NCI-H1417 treated with DMSO at 0.1 percent for 48 hours (cell line): ENCODE results near the gene CHL1.

ENCODE experiments used
- DNase-seq: peaks from one replicate; lab custom pipeline; 2025; lab: John Stamatoyannopoulos, UW

The CHL1 gene

GRCh38 chr3:217099-217813 is 20.7 kb downstream of the CHL1 start:
- DNase-seq = no peak

DNA sequence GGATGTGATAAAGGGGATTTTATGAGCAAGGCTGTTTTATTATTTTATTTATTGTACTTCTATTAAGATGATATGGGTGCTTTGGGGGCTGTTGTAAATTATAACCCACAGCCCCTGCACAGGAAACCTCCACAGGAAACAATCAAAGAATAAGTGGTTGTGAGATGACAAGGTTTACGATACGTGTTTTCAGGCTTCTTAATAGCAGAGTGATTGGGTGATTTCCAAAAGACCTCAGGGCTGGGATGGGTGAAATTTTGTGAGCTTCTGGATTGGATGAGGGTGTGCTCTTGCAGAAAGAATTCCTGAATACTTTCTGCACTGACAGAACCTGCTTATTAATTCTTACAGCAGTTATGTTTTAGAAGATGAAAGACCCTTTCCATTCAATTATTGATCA is 21.4 kb downstream of the CHL1 start:
- DNase-seq = no peak

DNA sequence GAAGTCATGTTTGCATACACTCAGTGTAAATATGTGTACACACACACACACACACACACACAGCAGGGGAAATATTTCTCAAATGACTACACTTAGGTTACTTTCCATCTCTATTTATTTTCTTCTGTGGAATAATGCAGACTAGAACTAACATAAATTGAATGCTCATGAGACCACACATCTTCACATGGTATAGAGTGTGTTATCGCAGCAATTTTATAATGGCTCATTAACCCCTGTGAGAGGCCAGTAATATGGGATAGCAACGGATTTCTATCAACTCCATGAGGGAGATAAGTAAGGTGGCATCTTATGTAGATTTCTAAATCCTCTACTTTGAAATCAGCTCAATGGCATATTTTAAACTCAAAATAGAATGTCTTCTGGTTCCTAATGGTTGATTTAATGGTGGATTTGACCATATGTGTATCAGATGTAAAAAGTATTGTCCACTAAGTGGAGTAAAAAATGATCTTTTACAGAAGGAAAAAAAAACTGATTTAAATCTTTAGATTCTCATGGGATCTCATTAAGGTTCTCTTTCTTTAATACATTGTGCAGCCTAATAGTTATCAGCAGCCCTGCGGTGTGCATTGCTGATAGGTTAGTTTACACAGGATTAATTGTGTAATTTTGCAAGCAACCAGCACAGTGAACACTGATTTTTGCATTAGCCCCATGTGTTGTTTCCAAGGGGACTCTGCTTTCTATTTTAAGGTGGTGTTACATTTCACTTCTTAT is 32.0 kb downstream of the CHL1 start:
- no peak for DNase-seq

DNA sequence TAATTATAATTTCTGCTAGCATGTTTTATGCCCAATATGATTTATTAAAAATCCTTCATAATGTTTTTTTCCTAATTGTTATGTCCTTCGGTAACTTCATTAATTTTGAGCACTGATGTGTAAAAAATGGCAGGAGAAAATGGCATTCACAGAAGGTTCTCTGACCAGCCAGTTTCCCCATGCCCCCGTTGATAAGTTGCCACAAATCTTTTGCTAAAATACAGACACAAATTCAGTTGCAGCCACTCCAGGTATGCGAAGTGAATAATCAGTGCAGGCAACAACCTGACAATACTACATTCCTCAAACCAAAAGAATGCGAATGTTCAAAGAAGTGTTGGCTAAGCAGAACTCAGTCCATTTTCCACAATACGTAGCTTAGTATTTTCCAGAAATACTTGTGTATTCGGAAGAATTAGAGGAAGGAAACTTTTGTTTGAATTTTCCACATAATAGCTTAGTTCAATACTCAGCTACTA is 32.7 kb downstream of the CHL1 start:
- DNase-seq = no peak

DNA sequence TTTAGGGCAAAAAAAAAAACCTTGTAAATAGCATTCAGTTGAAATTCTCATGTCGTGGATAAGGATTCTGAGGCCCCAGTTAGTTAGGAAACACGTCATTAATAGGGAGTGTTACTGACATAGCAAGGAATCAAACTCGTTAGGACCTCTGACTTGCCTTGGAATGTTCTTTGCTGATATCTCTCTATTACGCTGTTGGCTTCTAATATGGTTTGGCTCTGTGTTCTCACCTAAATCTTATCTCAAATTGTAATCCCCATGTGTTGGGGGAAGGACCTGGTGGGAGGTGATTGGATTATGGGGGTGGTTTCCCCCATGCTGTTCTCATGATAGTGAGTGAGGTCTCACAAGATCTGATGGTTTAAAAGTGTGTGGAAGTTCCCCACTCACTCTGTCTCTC is 40.3 kb downstream of the CHL1 start:
- DNase-seq = no peak

DNA sequence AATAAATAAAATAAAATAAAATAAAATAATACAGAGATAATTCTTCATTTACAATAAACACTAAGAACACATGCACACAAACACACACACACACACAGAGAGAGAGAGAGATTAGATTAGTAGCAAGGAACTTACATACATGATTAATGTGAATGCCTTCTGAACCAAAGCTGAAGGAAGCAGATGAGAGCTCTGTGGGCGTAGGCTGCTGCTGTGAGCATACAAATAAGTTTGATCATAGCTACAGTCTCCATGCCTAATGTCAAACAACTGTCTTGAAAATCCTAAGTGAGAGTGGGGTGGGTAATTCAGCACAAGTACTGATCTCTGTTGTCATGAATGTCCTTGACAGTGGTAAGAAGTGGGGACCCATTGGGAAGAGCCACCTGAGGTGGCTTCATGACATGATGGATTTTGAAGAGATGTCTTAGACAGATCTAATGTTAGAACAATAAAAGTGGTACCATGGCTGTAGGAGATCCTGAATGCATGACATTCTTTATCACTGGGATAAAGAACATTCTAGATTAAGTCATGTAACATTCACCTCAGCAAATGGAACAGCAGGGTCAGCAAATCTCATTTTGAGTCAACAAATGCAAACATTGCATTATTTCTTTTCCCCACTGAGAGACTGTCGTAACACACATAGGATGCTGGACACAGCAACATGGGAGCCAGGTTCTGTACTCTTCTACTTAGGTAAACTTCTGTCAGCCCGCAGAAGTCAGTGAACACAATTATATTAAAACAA is 46.2 kb downstream of the CHL1 start:
- no peak for DNase-seq

DNA sequence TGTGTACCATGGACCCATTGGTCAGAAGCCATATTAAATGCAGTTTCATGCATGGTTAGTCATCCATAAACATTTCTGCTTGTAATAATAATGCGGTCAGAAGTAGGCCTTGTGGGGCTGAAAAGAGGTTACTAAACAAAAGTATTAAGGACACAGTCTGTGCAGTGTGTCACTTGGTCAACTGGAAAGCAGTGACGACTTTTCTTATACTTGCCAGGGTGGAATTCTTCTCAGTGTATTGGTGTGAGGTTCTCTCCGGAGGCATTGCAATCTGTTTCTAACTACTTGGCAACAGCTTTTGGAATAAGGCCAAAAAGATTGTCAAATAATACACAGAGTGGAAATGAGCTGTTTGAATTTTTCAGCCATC is 46.8 kb downstream of the CHL1 start:
- DNase-seq = no peak

DNA sequence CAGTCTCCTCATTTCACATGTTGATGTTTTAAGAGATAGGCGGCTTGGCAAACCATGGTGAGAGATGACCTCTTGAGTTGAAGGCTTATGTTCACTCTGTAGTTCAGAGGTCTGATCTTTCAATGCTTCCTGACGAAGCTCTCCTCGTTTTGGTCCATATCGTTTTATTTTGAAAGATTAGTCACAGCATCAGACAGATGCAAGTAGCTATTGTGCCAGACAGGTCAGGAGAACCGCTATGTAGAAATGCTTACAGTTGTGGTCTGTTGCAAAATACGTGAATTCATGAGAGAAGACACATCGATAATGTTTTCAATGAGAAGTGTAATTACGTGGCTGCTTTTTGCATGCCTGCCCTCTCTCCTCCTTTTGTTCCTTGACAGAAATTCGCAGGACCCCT is 47.5 kb downstream of the CHL1 start:
- DNase-seq = no peak

GRCh38 chr3:247916-248315 is 51.4 kb downstream of the CHL1 start:
- no peak for DNase-seq

- DNase-seq = no peak
Measured at GRCh38 chr3:248864-249520, 52.4 kb downstream of the CHL1 start.

- no peak for DNase-seq
Measured at GRCh38 chr3:249587-250262, 53.2 kb downstream of the CHL1 start.

DNA sequence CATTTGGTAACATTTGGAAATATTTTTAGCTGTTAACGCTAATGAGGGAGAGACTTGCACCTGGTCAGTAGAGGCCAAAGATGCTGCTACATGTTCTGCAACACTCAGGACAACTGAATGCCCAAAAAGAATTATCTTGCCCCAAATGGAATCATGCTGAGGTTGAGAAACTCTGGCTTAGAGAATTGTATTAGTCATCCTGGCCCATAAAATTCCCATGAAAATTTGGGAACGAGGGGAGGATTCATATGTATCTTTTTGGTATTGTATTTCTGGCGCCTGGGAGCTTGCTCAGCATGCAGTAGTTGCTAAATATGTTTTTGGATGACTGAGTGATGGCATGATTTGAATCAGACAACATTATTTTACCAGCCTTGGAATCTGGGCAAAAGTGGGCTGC is 59.9 kb downstream of the CHL1 start:
- no peak for DNase-seq

DNA sequence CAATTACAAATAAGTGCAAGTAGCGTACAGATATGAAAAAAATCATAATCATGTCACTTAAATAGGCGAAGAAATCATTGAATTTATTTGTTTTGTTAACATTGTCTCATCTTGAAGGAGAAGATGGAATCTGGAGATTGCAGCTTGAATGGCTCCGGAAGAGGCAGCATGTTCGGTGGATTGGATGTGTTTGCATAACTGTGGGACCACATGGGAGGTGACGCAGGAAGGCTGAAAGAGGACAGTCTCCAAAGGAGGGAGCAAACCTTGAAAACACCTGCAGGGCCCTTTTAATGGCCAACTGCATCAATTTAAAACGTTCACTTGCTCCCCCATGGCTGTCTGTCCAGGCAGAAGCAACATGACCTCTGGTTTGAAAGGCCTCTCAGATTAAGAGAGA is 61.3 kb downstream of the CHL1 start:
- DNase-seq = no peak

- DNase-seq = no peak
Measured at GRCh38 chr3:260898-261297, 64.3 kb downstream of the CHL1 start.

GRCh38 chr3:263393-263792 is 66.8 kb downstream of the CHL1 start:
- no peak for DNase-seq

- DNase-seq = no peak
Measured at GRCh38 chr3:264394-265156, 68.0 kb downstream of the CHL1 start.

DNA sequence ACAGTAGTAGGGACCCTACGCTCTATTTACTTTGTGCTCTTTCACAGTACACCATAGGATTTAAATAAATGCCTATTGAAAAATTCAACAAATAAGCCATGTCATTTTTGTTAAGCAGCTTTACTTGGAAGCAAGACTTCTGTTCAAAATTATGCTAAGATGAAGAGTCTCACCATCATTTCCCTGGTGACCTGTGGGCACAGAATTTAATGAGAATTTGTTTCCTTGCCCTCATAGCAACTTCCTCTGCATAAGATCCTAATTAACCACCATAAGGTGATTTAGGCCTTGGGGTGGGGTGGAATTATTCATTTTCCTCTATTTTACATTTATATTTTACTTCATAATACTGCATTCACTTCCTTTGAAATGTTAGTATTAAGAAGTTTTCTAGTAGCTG is 70.5 kb downstream of the CHL1 start:
- DNase-seq = no peak

DNA sequence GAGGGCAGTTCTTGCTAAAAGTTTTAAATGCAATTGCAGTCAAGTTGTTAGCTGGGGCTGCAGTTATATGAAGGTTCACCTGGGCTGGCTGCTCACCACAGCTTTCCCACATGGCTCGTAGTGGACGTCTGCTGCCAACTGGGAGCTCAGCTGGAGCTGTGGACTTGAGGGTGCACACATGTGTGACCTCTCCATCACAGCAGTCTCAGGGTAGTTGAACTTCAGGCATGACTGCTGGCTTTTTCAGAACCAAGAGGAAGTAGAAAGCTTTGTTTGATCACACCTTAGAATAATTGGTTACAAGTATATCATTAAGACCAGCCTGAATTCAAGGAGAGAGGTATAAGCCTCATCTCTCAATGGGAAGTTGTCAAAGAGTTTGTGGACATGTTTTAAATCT is 74.1 kb downstream of the CHL1 start:
- DNase-seq = no peak

DNA sequence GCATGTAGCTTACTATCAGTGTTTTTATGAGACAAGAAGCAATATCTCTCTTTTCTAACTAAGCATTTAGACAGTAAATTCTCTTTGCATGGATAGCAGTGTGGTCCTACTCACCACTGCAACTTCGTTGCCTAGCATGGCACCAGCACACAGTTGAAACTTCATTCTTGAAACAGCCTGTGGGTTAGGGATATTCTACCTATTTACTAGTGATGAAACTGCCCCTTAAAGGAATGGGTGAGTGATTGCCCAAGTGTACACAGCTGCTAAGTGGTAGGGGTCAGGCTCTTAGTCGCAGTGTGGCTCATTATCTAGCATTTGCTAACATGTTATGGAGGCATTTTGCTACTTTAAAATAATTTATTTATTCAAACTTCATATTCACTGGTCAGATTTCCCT is 78.4 kb downstream of the CHL1 start:
- DNase-seq = no peak

DNA sequence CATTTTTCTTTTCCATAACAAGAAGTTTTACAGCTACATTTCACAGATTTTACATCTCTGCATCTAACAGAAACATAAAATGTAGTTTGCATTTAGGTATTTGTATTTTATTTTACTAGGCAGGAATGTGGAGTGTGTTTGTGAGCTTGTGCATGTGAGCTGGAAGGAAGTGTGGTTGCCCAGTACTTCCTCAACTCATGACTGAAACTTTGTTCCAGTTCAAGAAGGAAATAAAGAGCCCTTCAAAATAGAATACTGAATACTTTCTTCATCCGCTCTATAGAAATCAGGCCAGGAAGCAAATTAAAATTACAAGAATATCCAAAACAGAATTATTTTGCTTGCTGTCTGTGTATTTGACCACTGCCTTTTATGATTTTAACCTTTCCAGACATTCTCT is 81.3 kb downstream of the CHL1 start:
- no peak for DNase-seq
